Right lobe of liver (tissue), 4 donors: Measurements from ENCODE around the gene HSPH1.

Source experiments
- CTCF ChIP-seq, 4 donors: fragments of 200-600 bp in 3 of 4; fragments of 450-650 bp in 1 of 4; IDR thresholded peaks; one replicate each; pipeline versions ENCODE4 v1.5.1 to v1.8.0; 2016 to 2022; ENCODE audit warnings: antibody characterized with exemption in 4 of 4, mild to moderate bottlenecking in 2 of 4
- POLR2A ChIP-seq: fragments of 450-650 bp; IDR thresholded peaks from one replicate; pipeline ENCODE4 v1.6.1; 2017; ENCODE audit warnings: antibody characterized with exemption, mild to moderate bottlenecking
- donor health status: DM: no; HTN: no; CAD: no.
- donor health status: DM: no; HTN: no; CAD: no.
- donor health status: DM: no; HTN: yes; CAD: no.

- no peak for TF ChIP-seq POLR2A
- no peak for TF ChIP-seq CTCF (IDR thresholded peaks at IDR 0.05)
Measured at GRCh38 chr13:31145417-31145816, 16.3 kb downstream of the HSPH1 start.
